HTERT RPE-1 (cell line): ENCODE results near the gene CYBA.

Experiments
- in situ Hi-C: fragments of 300-500 bp; cut with MboI; formaldehyde crosslinking; loops from 4 replicates; pipeline ENCODE4 v1.14.3; 2020; ENCODE audit warnings: low sequenced_read_pairs

The CYBA gene

GRCh38 chr16:88662843-88663606 is 12.2 kb upstream of the CYBA start, which contains the start of gene MVD:
TSS of gene MVD (minus strand) at chr16:88663091. CDS start at chr16:88663080, 11 bp downstream.
- in situ Hi-C loops: no loop called here

GRCh38 chr16:88662222-88662842 is 11.5 kb upstream of the CYBA start:
- in situ Hi-C loops: no loop called here

GRCh38 chr16:88661468-88661867 is 10.6 kb upstream of the CYBA start:
- in situ Hi-C loops: no loop called here

- in situ Hi-C loops: no loop called here
Measured at GRCh38 chr16:88659160-88659559, 8.3 kb upstream of the CYBA start.

GRCh38 chr16:88658714-88659113 is 7.9 kb upstream of the CYBA start:
- in situ Hi-C loops: no loop called here

- in situ Hi-C loops: no loop called here
Measured at GRCh38 chr16:88657371-88657770, 6.5 kb upstream of the CYBA start.

- in situ Hi-C loops: no loop called here
Measured at GRCh38 chr16:88656291-88656980, 5.6 kb upstream of the CYBA start.

- in situ Hi-C loops: no loop called here
Measured at GRCh38 chr16:88655733-88656281, 5.0 kb upstream of the CYBA start.

- in situ Hi-C loops: no loop called here
Measured at GRCh38 chr16:88655053-88655732, 4.3 kb upstream of the CYBA start.

- in situ Hi-C loops: no loop called here
Measured at GRCh38 chr16:88654363-88655052, 3.7 kb upstream of the CYBA start.

GRCh38 chr16:88653596-88654362 is 2.9 kb upstream of the CYBA start:
- in situ Hi-C loops: no loop called here

GRCh38 chr16:88653101-88653500 is 2.2 kb upstream of the CYBA start:
- in situ Hi-C loops: no loop called here

GRCh38 chr16:88652762-88653063 is 1.9 kb upstream of the CYBA start:
- in situ Hi-C loops: no loop called here

- in situ Hi-C loops: no loop called here
Measured at GRCh38 chr16:88651989-88652761, 1.3 kb upstream of the CYBA start.

GRCh38 chr16:88651276-88651988 is 579 bp upstream of the CYBA start:
- in situ Hi-C loops: no loop called here

GRCh38 chr16:88649924-88650748 is 717 bp downstream of the CYBA start:
- in situ Hi-C loops: no loop called here

- in situ Hi-C loops: no loop called here
Measured at GRCh38 chr16:88649195-88649923, 1.5 kb downstream of the CYBA start.
